PFSK-1 (cell line): Measurements from ENCODE around the gene PTPRM.

Experiments used
- FOXP2 ChIP-seq: optimal IDR thresholded peaks from 2 replicates; pipeline ENCODE3; 2011; ENCODE audit warnings: borderline replicate concordance, control low read depth, inconsistent platforms; ENCODE audit not compliant: insufficient read depth; ENCODE audit errors: extremely low read length, extremely low read depth
- POLR2AphosphoS5 ChIP-seq: IDR thresholded peaks from 2 replicates; pipeline ENCODE4 v1.6.1; 2012; ENCODE audit warnings: low read depth, mild to moderate bottlenecking, control low read depth, low read length, moderate library complexity
- SIN3A ChIP-seq: IDR thresholded peaks from 2 replicates; pipeline ENCODE4 v1.6.1; 2012; ENCODE audit warnings: mild to moderate bottlenecking, low read length, moderate library complexity, borderline replicate concordance; ENCODE audit not compliant: insufficient read depth
- TAF1 ChIP-seq: IDR thresholded peaks from 2 replicates; pipeline ENCODE4 v1.6.1; 2012; ENCODE audit warnings: low read length, control low read depth, borderline replicate concordance; ENCODE audit not compliant: insufficient read depth
- TF ChIP-seq, protein P1 (sequence below), 2 experiments: IDR thresholded peaks; 2 replicates each; pipeline versions ENCODE4 v1.6.1 to v1.8.0; 2011 to 2012; ENCODE audit warnings: low read depth in 2 of 2, low read length in 2 of 2, control low read depth in 1 of 2, inconsistent platforms in 1 of 2, mild to moderate bottlenecking in 1 of 2, moderate library complexity in 1 of 2; ENCODE audit not compliant: insufficient read depth in 1 of 2

The PTPRM gene

DNA sequence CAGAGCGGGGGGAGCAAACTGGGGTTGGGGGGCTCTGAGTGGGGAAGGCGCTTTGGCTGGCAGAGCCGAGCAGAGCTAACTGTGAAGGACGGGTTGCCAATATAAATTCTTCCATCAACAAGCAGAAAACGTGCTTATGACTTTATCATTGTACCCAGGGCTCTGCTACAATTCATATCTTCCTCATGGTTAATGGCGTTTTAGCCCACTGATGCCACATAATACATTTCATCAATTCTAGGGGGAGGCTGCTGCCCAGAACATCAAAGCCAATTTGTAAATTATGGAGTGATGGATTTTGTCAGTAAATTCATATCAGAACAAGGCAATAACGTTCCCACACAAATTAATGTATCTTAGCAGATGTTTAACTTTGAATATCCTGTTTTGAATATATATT, 866.7 kb downstream of the PTPRM start:
- TF ChIP-seq TAF1 = no peak
- TF ChIP-seq FOXP2 = no peak
- no peak for TF ChIP-seq SIN3A
- TF ChIP-seq POLR2AphosphoS5 = no peak
- TF ChIP-seq, protein P1, sequence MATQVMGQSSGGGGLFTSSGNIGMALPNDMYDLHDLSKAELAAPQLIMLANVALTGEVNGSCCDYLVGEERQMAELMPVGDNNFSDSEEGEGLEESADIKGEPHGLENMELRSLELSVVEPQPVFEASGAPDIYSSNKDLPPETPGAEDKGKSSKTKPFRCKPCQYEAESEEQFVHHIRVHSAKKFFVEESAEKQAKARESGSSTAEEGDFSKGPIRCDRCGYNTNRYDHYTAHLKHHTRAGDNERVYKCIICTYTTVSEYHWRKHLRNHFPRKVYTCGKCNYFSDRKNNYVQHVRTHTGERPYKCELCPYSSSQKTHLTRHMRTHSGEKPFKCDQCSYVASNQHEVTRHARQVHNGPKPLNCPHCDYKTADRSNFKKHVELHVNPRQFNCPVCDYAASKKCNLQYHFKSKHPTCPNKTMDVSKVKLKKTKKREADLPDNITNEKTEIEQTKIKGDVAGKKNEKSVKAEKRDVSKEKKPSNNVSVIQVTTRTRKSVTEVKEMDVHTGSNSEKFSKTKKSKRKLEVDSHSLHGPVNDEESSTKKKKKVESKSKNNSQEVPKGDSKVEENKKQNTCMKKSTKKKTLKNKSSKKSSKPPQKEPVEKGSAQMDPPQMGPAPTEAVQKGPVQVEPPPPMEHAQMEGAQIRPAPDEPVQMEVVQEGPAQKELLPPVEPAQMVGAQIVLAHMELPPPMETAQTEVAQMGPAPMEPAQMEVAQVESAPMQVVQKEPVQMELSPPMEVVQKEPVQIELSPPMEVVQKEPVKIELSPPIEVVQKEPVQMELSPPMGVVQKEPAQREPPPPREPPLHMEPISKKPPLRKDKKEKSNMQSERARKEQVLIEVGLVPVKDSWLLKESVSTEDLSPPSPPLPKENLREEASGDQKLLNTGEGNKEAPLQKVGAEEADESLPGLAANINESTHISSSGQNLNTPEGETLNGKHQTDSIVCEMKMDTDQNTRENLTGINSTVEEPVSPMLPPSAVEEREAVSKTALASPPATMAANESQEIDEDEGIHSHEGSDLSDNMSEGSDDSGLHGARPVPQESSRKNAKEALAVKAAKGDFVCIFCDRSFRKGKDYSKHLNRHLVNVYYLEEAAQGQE (IDR thresholded peaks at IDR 0.05; ENCODE audit: insufficient read depth in 1 of 2, low read depth in 2 of 2, low read length in 2 of 2) = no peak

DNA sequence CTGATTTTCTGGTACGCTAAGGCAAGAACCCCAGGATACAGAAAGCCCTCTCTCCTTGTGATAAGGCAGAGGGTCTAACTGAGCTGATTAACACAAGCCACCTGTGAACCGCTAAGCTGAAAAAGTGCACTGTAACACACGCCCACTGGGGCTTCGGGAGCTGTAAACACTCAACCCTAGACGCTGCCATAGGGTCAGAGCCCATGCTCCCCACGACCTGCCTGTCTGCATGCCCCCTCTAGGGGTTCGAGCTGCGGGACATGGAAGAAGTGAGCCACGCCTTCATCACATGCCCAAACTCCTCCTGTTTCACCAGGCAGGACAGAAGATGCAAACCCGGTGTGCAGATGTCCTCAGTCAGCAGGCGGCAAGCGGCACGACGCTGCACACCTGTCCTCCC, 868.3 kb downstream of the PTPRM start:
- TF ChIP-seq SIN3A (no peak), POLR2AphosphoS5 (no peak), TAF1 (no peak), FOXP2 (no peak)
- TF ChIP-seq, protein P1 (IDR thresholded peaks at IDR 0.05; ENCODE audit: insufficient read depth in 1 of 2, low read depth in 2 of 2, low read length in 2 of 2) = no peak

DNA sequence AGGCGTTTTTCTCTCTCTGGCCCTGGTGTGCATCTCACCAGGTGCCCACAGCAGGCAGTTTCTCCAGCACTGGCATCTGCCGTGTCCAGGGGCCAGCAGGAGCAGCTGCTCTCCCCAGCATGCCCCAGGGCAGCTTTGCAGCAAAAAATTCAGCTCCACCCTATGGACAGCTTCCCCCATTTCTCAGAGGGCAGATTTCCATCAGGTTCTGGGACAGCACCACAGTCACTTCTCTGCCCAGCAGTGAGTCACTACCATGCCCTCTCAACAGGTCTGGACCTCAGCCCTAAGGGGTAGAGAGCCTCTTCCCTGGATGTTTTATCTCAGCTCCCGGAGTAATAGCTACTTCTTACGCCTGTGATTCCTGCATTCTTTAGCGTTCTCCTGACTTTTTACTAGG, 871.9 kb downstream of the PTPRM start:
- no peak for TF ChIP-seq SIN3A
- no peak for TF ChIP-seq TAF1
- TF ChIP-seq POLR2AphosphoS5 = no peak
- TF ChIP-seq, protein P1 (IDR thresholded peaks at IDR 0.05; ENCODE audit: insufficient read depth in 1 of 2, low read depth in 2 of 2, low read length in 2 of 2) = no peak
- TF ChIP-seq FOXP2 = no peak

DNA sequence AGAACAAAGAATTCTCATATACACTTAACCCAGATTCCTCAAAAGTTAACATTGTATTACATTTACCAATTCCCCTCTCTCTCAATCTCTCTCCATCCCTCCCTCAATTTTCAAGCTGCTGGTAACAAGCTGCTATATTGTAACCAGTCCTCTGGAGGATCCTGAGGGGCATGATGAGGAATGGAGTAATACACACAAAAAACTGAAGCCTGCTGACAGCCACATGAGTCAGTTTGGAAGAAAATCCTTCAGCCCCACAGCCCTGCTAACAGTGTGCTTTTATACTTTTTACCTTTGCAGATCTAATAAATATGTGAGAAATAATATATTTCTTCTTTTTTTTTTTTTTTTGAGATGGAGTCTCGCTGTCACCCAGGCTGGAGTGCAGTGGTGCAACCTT, 876.4 kb downstream of the PTPRM start:
- no peak for TF ChIP-seq SIN3A

DNA sequence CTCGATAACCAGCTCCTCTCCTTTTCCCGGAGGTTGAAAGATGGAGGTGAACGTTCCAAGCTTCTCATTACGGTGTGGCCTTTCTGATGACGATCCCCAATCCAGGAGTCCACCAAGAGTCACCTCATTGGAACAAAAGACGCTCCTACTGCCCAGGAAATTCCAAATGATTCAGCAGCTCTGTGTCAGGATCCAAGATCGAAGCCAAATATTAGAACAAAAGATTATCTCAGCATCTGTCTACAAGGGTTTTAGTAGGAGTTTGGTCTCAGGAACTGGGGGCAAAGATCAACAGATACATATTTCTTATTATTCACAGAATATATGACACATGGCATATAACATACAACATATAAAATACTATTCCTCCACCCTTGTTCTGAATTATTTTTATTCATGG, 881.0 kb downstream of the PTPRM start:
- TF ChIP-seq SIN3A (no peak), POLR2AphosphoS5 (no peak), TAF1 (no peak), FOXP2 (no peak)
- TF ChIP-seq, protein P1 (IDR thresholded peaks at IDR 0.05; ENCODE audit: insufficient read depth in 1 of 2, low read depth in 2 of 2, low read length in 2 of 2) = no peak
